PC-9 (cell line): ENCODE data around the gene FOXN3.

Experiments
- CTCF ChIP-seq: fragments of 200-600 bp; sonication (generic); conservative IDR thresholded peaks from 2 replicates; pipeline ENCODE4 v1.6.1; 2017; ENCODE audit warnings: mixed run types, antibody characterized with exemption, mild to moderate bottlenecking, moderate library complexity
- EZH2 ChIP-seq: fragments of 200-600 bp; sonication (generic); IDR thresholded peaks from 2 replicates; pipeline ENCODE4 v1.8.0; 2017; ENCODE audit warnings: antibody characterized with exemption, low read depth

- TF ChIP-seq CTCF (no peak), EZH2 (no peak)
Observed at GRCh38 chr14:89347885-89348284, 69.1 kb downstream of the FOXN3 start.
